ENCODE data around the gene OSBP2. TPM values are rescaled to one million over a fixed set of nuclear protein-coding genes. Genes with fewer than 3 reads are reported as not detected.

The OSBP2 gene
- polyA plus RNA-seq, 1 donor (not counting 4 experiments of a cell fraction or from before 2014, with no cell fraction given) = 3.0 TPM

DNA sequence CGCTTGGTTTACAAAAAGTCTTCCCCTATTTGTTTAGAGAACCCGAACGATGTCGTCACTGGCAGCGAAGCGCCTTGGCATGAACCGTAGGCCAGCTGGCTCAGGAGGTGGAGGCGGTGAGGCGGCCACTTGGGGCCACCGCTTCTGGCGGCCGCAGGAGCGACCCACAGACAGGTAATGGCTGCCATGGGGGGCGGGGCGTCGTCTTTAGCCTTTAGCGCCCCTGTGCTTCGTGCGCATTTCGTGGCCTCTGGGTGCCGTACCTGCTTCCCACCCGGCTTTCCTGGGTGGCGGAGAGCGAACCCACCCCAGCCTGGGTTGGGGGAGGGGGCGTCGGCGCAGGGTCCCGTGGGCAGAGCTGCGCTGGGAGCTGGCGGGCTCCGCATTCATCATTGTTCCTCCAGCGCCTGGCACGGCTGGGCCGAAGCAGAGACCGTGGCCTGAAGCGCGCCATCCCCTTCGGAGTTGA, 469 bp upstream of the OSBP2 start:
- H3K27ac ChIP-seq (ENCODE audit: control insufficient read depth, insufficient read depth, low read length) = no peak overlapping the region
- FAIRE-seq = no peak

DNA sequence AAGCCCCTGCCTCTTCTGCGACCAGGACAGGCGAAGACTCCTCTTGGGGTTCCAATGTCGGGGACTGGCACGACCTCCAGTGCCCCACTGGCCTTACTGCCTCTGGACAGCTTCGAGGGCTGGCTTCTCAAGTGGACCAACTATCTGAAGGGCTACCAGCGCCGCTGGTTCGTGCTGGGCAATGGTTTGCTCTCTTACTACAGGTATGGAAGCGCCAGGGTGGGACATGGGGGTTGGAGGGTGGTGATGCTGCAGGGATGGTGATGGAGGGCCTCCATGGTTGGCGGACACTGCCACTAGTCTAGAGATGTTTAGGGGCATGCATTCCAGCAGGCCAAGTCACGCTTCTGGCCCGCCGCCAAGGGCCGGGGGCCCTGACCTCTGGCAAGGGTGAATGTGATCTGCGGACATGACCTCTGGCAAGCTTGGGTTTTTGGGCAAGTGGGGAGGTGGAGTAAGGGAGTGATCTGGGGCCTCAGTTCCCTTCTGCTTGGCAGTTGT, 727 bp downstream of the OSBP2 start:
- Histone ChIP-seq H4K20me1 (ENCODE audit: control insufficient read depth, extremely low read depth, insufficient read depth, low read length) (no peaks in the 10 kb centered on the region), H2AFZ (ENCODE audit: control insufficient read depth, low read length) (no peak overlapping the region), H3K9me1 (ENCODE audit: control insufficient read depth, extremely low read depth, insufficient read depth, low read length) (no peaks in the 10 kb centered on the region), H3K27me3 (ENCODE audit: control insufficient read depth, extremely low read depth, insufficient read depth, low read length) (no peaks in the 10 kb centered on the region), H3K9me3 (ENCODE audit: control insufficient read depth, low read depth, low read length) (no peaks in the 10 kb centered on the region), H3K4me1 (ENCODE audit: control insufficient read depth, extremely low read depth, insufficient read depth, low read length) (peaks cover 4% of the 10 kb centered on the region), H3K4me2 (ENCODE audit: control insufficient read depth, extremely low read depth, insufficient read depth, low read depth, low read length) (peak overlapping the region; percentile 53), H3K36me3 (ENCODE audit: control insufficient read depth in 2 of 2, extremely low read depth in 1 of 2, insufficient read depth in 2 of 2, low read length in 2 of 2) (no peaks in the 10 kb centered on the region), H3K4me3 (ENCODE audit: control insufficient read depth in 2 of 3, extremely low read depth in 1 of 3, insufficient read depth in 2 of 3, low read depth in 1 of 3, low read length in 3 of 3) (no peak overlapping the region), H3K9ac (ENCODE audit: control insufficient read depth, extremely low read depth, insufficient read depth, low read length) (no peak overlapping the region), H3K79me2 (ENCODE audit: control insufficient read depth, insufficient read depth, low read length) (no peaks in the 10 kb centered on the region), H3K27ac (ENCODE audit: control insufficient read depth, insufficient read depth, low read length) (no peak overlapping the region)
- FAIRE-seq = no peak
- dilution Hi-C loops (cut with MboI; ENCODE audit: extremely low pct_ligation_motif_present, low sequenced_read_pairs) = no loop called here
- DNase-seq (ENCODE audit: low read depth, low spot score) = no peak
- TF ChIP-seq EZH2 (IDR thresholded peaks at IDR 0.05; ENCODE audit: low read length) = no peak
- TF ChIP-seq, protein P1, sequence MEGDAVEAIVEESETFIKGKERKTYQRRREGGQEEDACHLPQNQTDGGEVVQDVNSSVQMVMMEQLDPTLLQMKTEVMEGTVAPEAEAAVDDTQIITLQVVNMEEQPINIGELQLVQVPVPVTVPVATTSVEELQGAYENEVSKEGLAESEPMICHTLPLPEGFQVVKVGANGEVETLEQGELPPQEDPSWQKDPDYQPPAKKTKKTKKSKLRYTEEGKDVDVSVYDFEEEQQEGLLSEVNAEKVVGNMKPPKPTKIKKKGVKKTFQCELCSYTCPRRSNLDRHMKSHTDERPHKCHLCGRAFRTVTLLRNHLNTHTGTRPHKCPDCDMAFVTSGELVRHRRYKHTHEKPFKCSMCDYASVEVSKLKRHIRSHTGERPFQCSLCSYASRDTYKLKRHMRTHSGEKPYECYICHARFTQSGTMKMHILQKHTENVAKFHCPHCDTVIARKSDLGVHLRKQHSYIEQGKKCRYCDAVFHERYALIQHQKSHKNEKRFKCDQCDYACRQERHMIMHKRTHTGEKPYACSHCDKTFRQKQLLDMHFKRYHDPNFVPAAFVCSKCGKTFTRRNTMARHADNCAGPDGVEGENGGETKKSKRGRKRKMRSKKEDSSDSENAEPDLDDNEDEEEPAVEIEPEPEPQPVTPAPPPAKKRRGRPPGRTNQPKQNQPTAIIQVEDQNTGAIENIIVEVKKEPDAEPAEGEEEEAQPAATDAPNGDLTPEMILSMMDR (optimal IDR thresholded peaks at IDR 0.05 in 1 of 3, IDR thresholded peaks at IDR 0.05 in 1 of 3, conservative IDR thresholded peaks at IDR 0.05 in 1 of 3; ENCODE audit: extremely low read depth in 1 of 3, insufficient read depth in 2 of 3, low read length in 3 of 3) = no peak

More for the DNA sequence above, 469 bp upstream of the OSBP2 start:
- H3K9me3 ChIP-seq (ENCODE audit: control insufficient read depth, low read depth, low read length) = no peaks in the 10 kb centered on the region
- TF ChIP-seq, protein P1 (optimal IDR thresholded peaks at IDR 0.05 in 1 of 3, IDR thresholded peaks at IDR 0.05 in 1 of 3, conservative IDR thresholded peaks at IDR 0.05 in 1 of 3; ENCODE audit: extremely low read depth in 1 of 3, insufficient read depth in 2 of 3, low read length in 3 of 3) = no peak
- TF ChIP-seq EZH2 (IDR thresholded peaks at IDR 0.05; ENCODE audit: low read length) = no peak
- H3K9me1 ChIP-seq (ENCODE audit: control insufficient read depth, extremely low read depth, insufficient read depth, low read length) = no peaks in the 10 kb centered on the region
- no peaks in the 10 kb centered on the region for H3K27me3 ChIP-seq (ENCODE audit: control insufficient read depth, extremely low read depth, insufficient read depth, low read length)
- H3K4me3 ChIP-seq (ENCODE audit: control insufficient read depth in 2 of 3, extremely low read depth in 1 of 3, insufficient read depth in 2 of 3, low read depth in 1 of 3, low read length in 3 of 3) = peak overlapping the region; percentile 48 to 64 (median 62)
- peak overlapping the region; percentile 51 for H3K9ac ChIP-seq (ENCODE audit: control insufficient read depth, extremely low read depth, insufficient read depth, low read length)
- H3K79me2 ChIP-seq (ENCODE audit: control insufficient read depth, insufficient read depth, low read length) = no peaks in the 10 kb centered on the region
- H3K4me1 ChIP-seq (ENCODE audit: control insufficient read depth, extremely low read depth, insufficient read depth, low read length) = peaks cover 4% of the 10 kb centered on the region
- no peaks in the 10 kb centered on the region for H3K36me3 ChIP-seq (ENCODE audit: control insufficient read depth in 2 of 2, extremely low read depth in 1 of 2, insufficient read depth in 2 of 2, low read length in 2 of 2)
- peak overlapping the region; percentile 79 for H3K4me2 ChIP-seq (ENCODE audit: control insufficient read depth, extremely low read depth, insufficient read depth, low read depth, low read length)
- no peak for DNase-seq (ENCODE audit: low read depth, low spot score)
- dilution Hi-C loops (cut with MboI; ENCODE audit: extremely low pct_ligation_motif_present, low sequenced_read_pairs) = no loop called here
- H4K20me1 ChIP-seq (ENCODE audit: control insufficient read depth, extremely low read depth, insufficient read depth, low read length) = no peaks in the 10 kb centered on the region
- H2AFZ ChIP-seq (ENCODE audit: control insufficient read depth, low read length) = peak overlapping the region; percentile 92

Data from keratinocyte (primary cell).